GM12801 (cell line): ENCODE measurements around the gene MRPL1.

Experiments
- CTCF ChIP-seq: IDR thresholded peaks from one replicate; pipeline ENCODE4 v1.5.1; 2011; ENCODE audit warnings: control low read depth; ENCODE audit not compliant: insufficient read length; ENCODE audit errors: extremely low read depth

The MRPL1 gene

GRCh38 chr4:77852892-77853495, 9.6 kb upstream of the MRPL1 start:
- no peak for TF ChIP-seq CTCF

GRCh38 chr4:77854431-77855111, 8.1 kb upstream of the MRPL1 start:
- no peak for TF ChIP-seq CTCF

GRCh38 chr4:77856152-77856551, 6.5 kb upstream of the MRPL1 start:
- no peak for TF ChIP-seq CTCF

GRCh38 chr4:77859256-77859655, 3.4 kb upstream of the MRPL1 start:
- TF ChIP-seq CTCF, result no peak

GRCh38 chr4:77861495-77861894, 1.1 kb upstream of the MRPL1 start:
- TF ChIP-seq CTCF, result no peak

GRCh38 chr4:77865259-77865658, 2.6 kb downstream of the MRPL1 start:
- no peak for TF ChIP-seq CTCF

- no peak for TF ChIP-seq CTCF
Measured at GRCh38 chr4:77872723-77873445, 10.3 kb downstream of the MRPL1 start.
